ENCODE measurements around the gene GTF3C4. TPM values are rescaled to one million over a fixed set of nuclear protein-coding genes. Genes with fewer than 3 reads are reported as not detected.

The GTF3C4 gene
- total RNA-seq, 1 donor from 2014 or later = 12.5 TPM

DNA sequence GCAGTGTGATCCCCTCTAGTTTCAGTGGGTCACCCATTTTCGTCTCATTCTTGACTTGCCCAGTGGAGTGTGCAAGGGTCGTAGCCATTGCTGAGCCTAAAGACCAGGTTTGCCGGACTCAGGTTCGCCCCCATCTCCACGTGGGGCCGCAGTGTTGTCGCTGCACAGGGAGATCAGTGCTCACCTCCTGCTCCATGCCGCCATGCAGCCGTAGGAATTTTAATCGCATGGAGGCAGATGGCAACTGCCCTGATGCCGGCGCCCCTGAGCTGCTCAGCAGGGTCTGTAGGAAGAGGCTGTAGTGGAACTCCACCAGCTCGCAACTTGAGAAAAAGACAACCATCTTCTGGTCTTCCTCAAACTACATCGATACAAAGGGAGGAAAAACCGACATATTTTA lies 24.6 kb upstream of the GTF3C4 start:
- H3K4me1 ChIP-seq (ENCODE audit: control insufficient read depth in 3 of 3, insufficient read depth in 3 of 3, low read length in 3 of 3) = no peaks in the 10 kb centered on the region
- H3K36me3 ChIP-seq (ENCODE audit: control insufficient read depth in 3 of 3, insufficient read depth in 3 of 3, low read length in 3 of 3) = peaks cover 51 to 76% (median 73%) of the 10 kb centered on the region in 3 donors
- no peaks in the 10 kb centered on the region for H3K27me3 ChIP-seq (ENCODE audit: control insufficient read depth in 3 of 3, insufficient read depth in 3 of 3, low read length in 3 of 3)
- H3K27ac ChIP-seq (ENCODE audit: low read depth, low read length) = no peak overlapping the region
- H3K4me3 ChIP-seq (ENCODE audit: low read length in 3 of 3) = no peak overlapping the region
- no peaks in the 10 kb centered on the region for H3K9me3 ChIP-seq (ENCODE audit: control insufficient read depth in 3 of 3, low read length in 3 of 3)
- H3K9ac ChIP-seq (ENCODE audit: low read depth in 1 of 3, low read length in 3 of 3) = no peak overlapping the region

DNA sequence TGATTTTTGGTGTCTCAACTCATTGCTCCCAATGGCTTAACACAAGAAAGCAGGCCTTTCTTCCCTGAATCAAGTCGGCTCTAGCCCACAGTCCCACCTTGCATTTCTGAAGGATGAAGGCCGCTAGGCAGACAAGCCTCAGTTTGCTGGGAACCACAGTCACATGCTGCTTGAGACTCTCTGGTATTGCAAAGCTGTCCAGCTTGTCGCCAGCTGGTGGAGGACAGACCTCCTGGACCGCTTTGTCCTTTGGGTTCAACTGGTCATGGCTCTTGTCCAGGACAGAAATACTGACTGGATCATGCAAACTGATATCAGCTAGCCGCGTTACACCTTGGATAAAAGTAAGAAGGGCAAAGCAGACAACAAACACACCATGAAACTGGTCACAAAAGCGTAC lies 23.5 kb upstream of the GTF3C4 start:
- Histone ChIP-seq H3K4me3 (ENCODE audit: low read length in 3 of 3) (no peak overlapping the region), H3K9me3 (ENCODE audit: control insufficient read depth in 3 of 3, low read length in 3 of 3) (no peaks in the 10 kb centered on the region), H3K27ac (ENCODE audit: low read depth, low read length) (no peak overlapping the region), H3K4me1 (ENCODE audit: control insufficient read depth in 3 of 3, insufficient read depth in 3 of 3, low read length in 3 of 3) (no peaks in the 10 kb centered on the region), H3K36me3 (ENCODE audit: control insufficient read depth in 3 of 3, insufficient read depth in 3 of 3, low read length in 3 of 3) (peaks cover 50 to 73% (median 67%) of the 10 kb centered on the region in 3 donors), H3K27me3 (ENCODE audit: control insufficient read depth in 3 of 3, insufficient read depth in 3 of 3, low read length in 3 of 3) (no peaks in the 10 kb centered on the region), H3K9ac (ENCODE audit: low read depth in 1 of 3, low read length in 3 of 3) (no peak overlapping the region)

DNA sequence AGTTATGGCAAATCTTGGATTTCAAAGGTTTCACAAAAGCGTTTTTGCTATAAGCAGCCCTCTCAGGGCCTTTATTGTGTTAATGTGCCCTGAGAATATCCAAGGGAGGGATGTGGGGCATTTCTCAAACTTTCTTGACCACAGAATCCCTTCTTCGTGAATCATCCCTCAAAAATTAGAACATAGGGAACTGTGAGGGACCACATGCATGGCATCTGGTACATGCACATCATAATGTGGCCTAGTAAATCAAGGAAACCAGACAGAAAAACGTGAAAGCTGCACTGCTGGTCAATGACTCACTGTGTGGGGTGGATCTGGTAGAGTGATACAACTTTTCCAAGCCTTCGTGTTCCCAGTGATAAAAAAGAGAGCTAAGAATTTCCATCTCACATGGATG lies 22.9 kb upstream of the GTF3C4 start:
- Histone ChIP-seq H3K4me3 (ENCODE audit: low read length in 3 of 3) (no peak overlapping the region), H3K27me3 (ENCODE audit: control insufficient read depth in 3 of 3, insufficient read depth in 3 of 3, low read length in 3 of 3) (no peaks in the 10 kb centered on the region), H3K27ac (ENCODE audit: low read depth, low read length) (no peak overlapping the region), H3K9me3 (ENCODE audit: control insufficient read depth in 3 of 3, low read length in 3 of 3) (no peaks in the 10 kb centered on the region), H3K4me1 (ENCODE audit: control insufficient read depth in 3 of 3, insufficient read depth in 3 of 3, low read length in 3 of 3) (no peaks in the 10 kb centered on the region), H3K36me3 (ENCODE audit: control insufficient read depth in 3 of 3, insufficient read depth in 3 of 3, low read length in 3 of 3) (peaks cover 53 to 71% (median 65%) of the 10 kb centered on the region in 3 donors), H3K9ac (ENCODE audit: low read depth in 1 of 3, low read length in 3 of 3) (no peak overlapping the region)

DNA sequence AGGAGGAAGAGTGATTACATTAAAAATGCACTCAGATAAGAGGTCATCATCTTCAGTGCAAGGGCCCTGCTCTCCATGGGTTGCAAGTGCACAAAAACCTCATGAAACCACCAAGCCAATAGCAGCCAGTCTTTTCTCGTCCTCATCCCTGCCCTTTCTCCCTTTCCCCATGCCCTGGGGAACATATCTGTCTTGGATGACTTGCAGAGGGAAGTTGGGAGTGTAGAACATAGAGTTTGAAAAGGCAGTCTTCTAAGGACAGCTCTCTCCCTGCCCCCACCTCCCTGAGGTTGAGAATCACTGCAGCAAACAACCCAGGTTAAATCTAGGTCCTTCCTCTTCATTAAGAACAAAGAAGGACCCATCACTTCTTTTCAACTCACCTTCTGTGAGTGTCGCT lies 22.5 kb upstream of the GTF3C4 start:
- Histone ChIP-seq H3K27me3 (ENCODE audit: control insufficient read depth in 3 of 3, insufficient read depth in 3 of 3, low read length in 3 of 3) (no peaks in the 10 kb centered on the region), H3K27ac (ENCODE audit: low read depth, low read length) (no peak overlapping the region), H3K4me1 (ENCODE audit: control insufficient read depth in 3 of 3, insufficient read depth in 3 of 3, low read length in 3 of 3) (no peaks in the 10 kb centered on the region), H3K9ac (ENCODE audit: low read depth in 1 of 3, low read length in 3 of 3) (no peak overlapping the region), H3K9me3 (ENCODE audit: control insufficient read depth in 3 of 3, low read length in 3 of 3) (no peaks in the 10 kb centered on the region), H3K36me3 (ENCODE audit: control insufficient read depth in 3 of 3, insufficient read depth in 3 of 3, low read length in 3 of 3) (peaks cover 56 to 72% (median 69%) of the 10 kb centered on the region in 3 donors), H3K4me3 (ENCODE audit: low read length in 3 of 3) (no peak overlapping the region)

DNA sequence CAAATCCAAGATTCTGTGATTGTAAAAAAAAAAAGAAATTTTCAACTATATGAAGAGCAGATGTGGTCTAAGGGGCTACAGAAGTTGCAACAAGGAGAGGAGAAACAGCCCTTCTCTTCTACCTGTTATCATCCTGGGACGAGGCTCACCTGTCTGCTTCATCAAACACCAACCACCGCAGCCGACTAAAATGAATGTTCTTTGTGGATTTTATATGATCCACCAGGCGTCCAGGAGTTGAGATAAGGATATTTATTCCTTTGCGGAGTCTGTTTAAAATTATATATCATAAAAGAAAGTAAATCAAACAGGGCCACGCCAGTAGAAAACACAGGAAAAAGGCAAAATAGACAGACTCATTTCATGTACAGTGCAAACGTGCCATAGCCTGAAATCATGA lies 22.0 kb upstream of the GTF3C4 start:
- no peaks in the 10 kb centered on the region for H3K27me3 ChIP-seq (ENCODE audit: control insufficient read depth in 3 of 3, insufficient read depth in 3 of 3, low read length in 3 of 3)
- no peak overlapping the region for H3K4me3 ChIP-seq (ENCODE audit: low read length in 3 of 3)
- no peak overlapping the region for H3K27ac ChIP-seq (ENCODE audit: low read depth, low read length)
- no peaks in the 10 kb centered on the region for H3K9me3 ChIP-seq (ENCODE audit: control insufficient read depth in 3 of 3, low read length in 3 of 3)
- H3K36me3 ChIP-seq (ENCODE audit: control insufficient read depth in 3 of 3, insufficient read depth in 3 of 3, low read length in 3 of 3) = peaks cover 56 to 69% (median 65%) of the 10 kb centered on the region in 3 donors
- no peak overlapping the region for H3K9ac ChIP-seq (ENCODE audit: low read depth in 1 of 3, low read length in 3 of 3)
- no peaks in the 10 kb centered on the region for H3K4me1 ChIP-seq (ENCODE audit: control insufficient read depth in 3 of 3, insufficient read depth in 3 of 3, low read length in 3 of 3)

DNA sequence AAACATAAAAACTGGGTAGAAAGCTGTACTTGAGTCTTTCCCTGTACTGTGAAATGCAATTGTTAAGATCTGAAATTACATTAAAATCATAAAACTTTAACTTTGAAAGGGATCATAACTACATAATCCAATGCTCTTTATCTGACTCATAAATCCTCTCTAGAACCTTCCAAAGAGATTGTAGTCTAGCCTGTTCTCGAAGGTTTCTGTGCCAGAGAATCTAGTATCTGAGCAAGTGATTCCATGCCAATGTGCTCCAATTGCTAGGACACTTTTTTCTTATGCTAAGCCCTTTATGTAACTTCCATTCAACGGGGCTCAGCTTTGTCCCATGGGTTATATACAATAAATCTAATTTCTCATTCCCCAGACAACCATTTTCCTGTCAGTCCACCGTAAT lies 21.6 kb upstream of the GTF3C4 start:
- Histone ChIP-seq H3K4me3 (ENCODE audit: low read length in 3 of 3) (no peak overlapping the region), H3K9me3 (ENCODE audit: control insufficient read depth in 3 of 3, low read length in 3 of 3) (no peaks in the 10 kb centered on the region), H3K36me3 (ENCODE audit: control insufficient read depth in 3 of 3, insufficient read depth in 3 of 3, low read length in 3 of 3) (peaks cover 56 to 66% (median 61%) of the 10 kb centered on the region in 3 donors), H3K27me3 (ENCODE audit: control insufficient read depth in 3 of 3, insufficient read depth in 3 of 3, low read length in 3 of 3) (no peaks in the 10 kb centered on the region), H3K9ac (ENCODE audit: low read depth in 1 of 3, low read length in 3 of 3) (no peak overlapping the region), H3K4me1 (ENCODE audit: control insufficient read depth in 3 of 3, insufficient read depth in 3 of 3, low read length in 3 of 3) (no peaks in the 10 kb centered on the region), H3K27ac (ENCODE audit: low read depth, low read length) (no peak overlapping the region)

DNA sequence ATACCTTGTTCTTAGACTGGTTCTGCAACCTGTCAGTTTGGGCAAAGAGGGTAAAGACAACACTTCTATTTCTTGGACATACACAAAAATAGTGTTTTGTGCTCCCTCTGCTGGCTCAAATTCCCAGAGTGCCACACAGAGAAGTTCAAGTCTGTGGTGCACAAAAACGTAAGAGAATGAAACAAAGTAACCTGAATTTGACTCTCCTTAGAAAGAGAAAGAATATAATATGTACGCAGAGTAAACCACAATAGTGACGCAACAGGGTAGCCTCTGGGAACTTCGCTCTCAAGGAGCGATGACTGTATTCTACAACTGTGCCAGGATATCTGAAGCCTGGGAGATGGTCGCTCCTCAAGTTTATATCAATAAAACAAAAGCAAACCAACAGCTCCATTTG lies 19.0 kb upstream of the GTF3C4 start:
- Histone ChIP-seq H3K9me3 (ENCODE audit: control insufficient read depth in 3 of 3, low read length in 3 of 3) (no peaks in the 10 kb centered on the region), H3K27ac (ENCODE audit: low read depth, low read length) (no peak overlapping the region), H3K36me3 (ENCODE audit: control insufficient read depth in 3 of 3, insufficient read depth in 3 of 3, low read length in 3 of 3) (peaks cover 38 to 47% (median 43%) of the 10 kb centered on the region in 3 donors), H3K9ac (ENCODE audit: low read depth in 1 of 3, low read length in 3 of 3) (no peak overlapping the region), H3K4me1 (ENCODE audit: control insufficient read depth in 3 of 3, insufficient read depth in 3 of 3, low read length in 3 of 3) (no peaks in the 10 kb centered on the region), H3K4me3 (ENCODE audit: low read length in 3 of 3) (no peak overlapping the region), H3K27me3 (ENCODE audit: control insufficient read depth in 3 of 3, insufficient read depth in 3 of 3, low read length in 3 of 3) (no peaks in the 10 kb centered on the region)

DNA sequence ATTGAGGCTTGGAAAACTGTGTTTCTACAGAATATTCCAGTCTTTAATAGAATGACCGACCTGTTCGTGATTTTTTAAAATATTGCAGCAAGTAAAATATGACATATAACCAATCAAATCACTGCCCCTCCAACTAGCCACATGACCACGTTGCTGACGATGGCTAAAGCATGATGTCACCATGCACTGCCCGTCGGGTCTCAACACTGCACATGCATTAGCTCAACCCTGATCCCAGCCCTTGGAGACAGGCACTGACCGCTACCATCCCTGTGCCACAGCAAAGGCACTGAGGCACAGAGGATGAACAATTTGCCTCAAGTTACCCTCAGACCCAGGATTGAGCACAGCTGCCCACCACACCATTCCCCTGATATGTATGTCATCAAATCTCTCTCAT lies 14.0 kb upstream of the GTF3C4 start:
- no peaks in the 10 kb centered on the region for H3K9me3 ChIP-seq (ENCODE audit: control insufficient read depth in 3 of 3, low read length in 3 of 3)
- H3K4me3 ChIP-seq (ENCODE audit: low read length in 3 of 3) = no peak overlapping the region
- H3K36me3 ChIP-seq (ENCODE audit: control insufficient read depth in 3 of 3, insufficient read depth in 3 of 3, low read length in 3 of 3) = peaks cover 33 to 41% (median 39%) of the 10 kb centered on the region in 3 donors
- no peaks in the 10 kb centered on the region for H3K27me3 ChIP-seq (ENCODE audit: control insufficient read depth in 3 of 3, insufficient read depth in 3 of 3, low read length in 3 of 3)
- H3K4me1 ChIP-seq (ENCODE audit: control insufficient read depth in 3 of 3, insufficient read depth in 3 of 3, low read length in 3 of 3) = no peaks in the 10 kb centered on the region
- no peak overlapping the region for H3K9ac ChIP-seq (ENCODE audit: low read depth in 1 of 3, low read length in 3 of 3)
- H3K27ac ChIP-seq (ENCODE audit: low read depth, low read length) = no peak overlapping the region

DNA sequence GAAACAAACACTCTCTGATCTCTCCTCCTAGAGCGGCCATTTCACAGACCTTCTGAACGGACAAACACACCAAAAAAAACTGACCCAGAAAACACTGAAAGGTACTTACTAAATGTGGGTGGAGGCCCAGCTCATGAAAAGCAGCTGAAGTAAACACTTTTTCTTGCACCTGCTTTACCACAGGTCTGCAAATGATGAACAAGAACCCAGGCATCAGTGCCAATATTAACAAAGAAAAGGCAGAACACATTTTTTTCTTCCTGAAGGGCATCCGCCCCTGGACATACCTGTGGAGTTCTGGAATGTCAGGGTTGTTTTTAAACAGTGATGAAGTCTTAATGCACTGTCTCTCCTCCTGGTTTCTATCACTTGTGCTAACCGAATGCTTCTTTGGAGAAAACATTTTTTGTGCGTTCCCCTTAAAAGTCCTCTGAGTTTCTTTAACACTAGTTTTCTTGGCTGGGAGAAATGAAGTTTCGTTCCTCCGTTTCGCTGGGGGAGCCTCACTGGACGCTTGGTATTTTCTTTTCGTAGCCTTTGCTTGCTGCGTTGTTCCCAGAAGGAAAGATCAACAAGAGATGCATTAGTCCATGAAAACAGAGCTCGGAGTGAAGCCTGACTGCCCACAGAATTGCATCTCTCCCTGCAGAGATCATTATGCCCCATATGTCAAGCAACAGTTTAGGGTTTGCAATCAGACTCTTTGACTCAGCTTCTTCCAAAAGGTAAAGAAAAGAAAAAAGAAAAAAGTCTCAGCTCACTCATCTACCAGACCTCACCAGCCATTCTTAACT lies 7.9 kb upstream of the GTF3C4 start:
- no peaks in the 10 kb centered on the region for H3K4me1 ChIP-seq (ENCODE audit: control insufficient read depth in 3 of 3, insufficient read depth in 3 of 3, low read length in 3 of 3)
- no peaks in the 10 kb centered on the region for H3K9me3 ChIP-seq (ENCODE audit: control insufficient read depth in 3 of 3, low read length in 3 of 3)
- no peak overlapping the region for H3K27ac ChIP-seq (ENCODE audit: low read depth, low read length)
- no peak overlapping the region for H3K9ac ChIP-seq (ENCODE audit: low read depth in 1 of 3, low read length in 3 of 3)
- H3K4me3 ChIP-seq (ENCODE audit: low read length in 3 of 3) = no peak overlapping the region
- H3K36me3 ChIP-seq (ENCODE audit: control insufficient read depth in 3 of 3, insufficient read depth in 3 of 3, low read length in 3 of 3) = peaks cover 27 to 36% (median 32%) of the 10 kb centered on the region in 3 donors
- no peaks in the 10 kb centered on the region for H3K27me3 ChIP-seq (ENCODE audit: control insufficient read depth in 3 of 3, insufficient read depth in 3 of 3, low read length in 3 of 3)

DNA sequence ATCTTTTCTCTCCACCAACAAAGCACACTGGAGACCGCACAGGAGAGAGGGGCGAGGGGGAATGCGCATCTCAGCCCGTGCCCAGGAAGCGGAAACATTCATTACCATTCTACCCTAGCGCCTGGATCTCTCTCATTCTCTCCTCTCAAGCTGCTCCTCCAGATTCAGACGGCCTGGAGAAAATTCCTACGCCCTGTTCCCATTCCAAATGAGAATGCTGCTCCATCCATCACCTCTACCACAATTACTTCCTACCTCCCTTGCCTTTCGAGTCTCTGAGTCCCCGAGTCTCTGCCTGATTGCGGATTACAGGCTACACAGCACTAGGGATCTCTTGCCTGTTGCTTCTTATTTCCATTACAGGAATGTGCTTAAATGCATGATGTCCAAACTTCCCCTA lies 7.1 kb upstream of the GTF3C4 start:
- Histone ChIP-seq H3K27me3 (ENCODE audit: control insufficient read depth in 3 of 3, insufficient read depth in 3 of 3, low read length in 3 of 3) (no peaks in the 10 kb centered on the region), H3K27ac (ENCODE audit: low read depth, low read length) (no peak overlapping the region), H3K4me3 (ENCODE audit: low read length in 3 of 3) (no peak overlapping the region), H3K9me3 (ENCODE audit: control insufficient read depth in 3 of 3, low read length in 3 of 3) (no peaks in the 10 kb centered on the region), H3K36me3 (ENCODE audit: control insufficient read depth in 3 of 3, insufficient read depth in 3 of 3, low read length in 3 of 3) (peaks cover 23 to 29% (median 25%) of the 10 kb centered on the region in 3 donors), H3K9ac (ENCODE audit: low read depth in 1 of 3, low read length in 3 of 3) (no peak overlapping the region), H3K4me1 (ENCODE audit: control insufficient read depth in 3 of 3, insufficient read depth in 3 of 3, low read length in 3 of 3) (no peaks in the 10 kb centered on the region)

Measured in skeletal muscle tissue (tissue), 4 donors.